ENCODE measurements around the gene TSPAN31.

GRCh38 chr12:57765003-57765697 is 20.3 kb downstream of the TSPAN31 start:
- TF ChIP-seq, protein P1, sequence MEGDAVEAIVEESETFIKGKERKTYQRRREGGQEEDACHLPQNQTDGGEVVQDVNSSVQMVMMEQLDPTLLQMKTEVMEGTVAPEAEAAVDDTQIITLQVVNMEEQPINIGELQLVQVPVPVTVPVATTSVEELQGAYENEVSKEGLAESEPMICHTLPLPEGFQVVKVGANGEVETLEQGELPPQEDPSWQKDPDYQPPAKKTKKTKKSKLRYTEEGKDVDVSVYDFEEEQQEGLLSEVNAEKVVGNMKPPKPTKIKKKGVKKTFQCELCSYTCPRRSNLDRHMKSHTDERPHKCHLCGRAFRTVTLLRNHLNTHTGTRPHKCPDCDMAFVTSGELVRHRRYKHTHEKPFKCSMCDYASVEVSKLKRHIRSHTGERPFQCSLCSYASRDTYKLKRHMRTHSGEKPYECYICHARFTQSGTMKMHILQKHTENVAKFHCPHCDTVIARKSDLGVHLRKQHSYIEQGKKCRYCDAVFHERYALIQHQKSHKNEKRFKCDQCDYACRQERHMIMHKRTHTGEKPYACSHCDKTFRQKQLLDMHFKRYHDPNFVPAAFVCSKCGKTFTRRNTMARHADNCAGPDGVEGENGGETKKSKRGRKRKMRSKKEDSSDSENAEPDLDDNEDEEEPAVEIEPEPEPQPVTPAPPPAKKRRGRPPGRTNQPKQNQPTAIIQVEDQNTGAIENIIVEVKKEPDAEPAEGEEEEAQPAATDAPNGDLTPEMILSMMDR (IDR thresholded peaks at IDR 0.05; ENCODE audit: borderline replicate concordance, extremely low read depth, low read length, poor library complexity, severe bottlenecking): no peak
- no peak for TF ChIP-seq EZH2 (IDR thresholded peaks at IDR 0.05; ENCODE audit: borderline replicate concordance, low read depth, low read length, severe bottlenecking)

Measured in DND-41 (cell line).